ENCODE data around the gene NRXN2. TPM values are rescaled to one million over a fixed set of nuclear protein-coding genes. Genes with fewer than 3 reads are reported as not detected.

The NRXN2 gene
- total RNA-seq, 1 donor from 2014 or later = 2.2 TPM

- Histone ChIP-seq H4K20me1 (ENCODE audit: low read depth) (no peaks in the 10 kb centered on the region), H2AFZ (replicated peaks) (no peak overlapping the region), H3K27me3 (no peaks in the 10 kb centered on the region), H3K9ac (no peak overlapping the region), H3F3A (ENCODE audit: low read depth) (no peaks in the 10 kb centered on the region), H3K79me2 (ENCODE audit: low read depth) (no peaks in the 10 kb centered on the region), H3K27ac (no peak overlapping the region), H3K36me3 (no peaks in the 10 kb centered on the region), H3K9me3 (ENCODE audit: low read depth) (no peaks in the 10 kb centered on the region), H3K4me2 (no peak overlapping the region), H3K4me3 (no peak overlapping the region), H3K4me1 (peaks cover 3% of the 10 kb centered on the region)
- no peak overlapping the region for H3K27ac Mint-ChIP-seq
- H3K4me1 Mint-ChIP-seq = peaks cover 23% of the 10 kb centered on the region
- no peak for DNase-seq (ENCODE audit: low spot score)
- no peak for TF ChIP-seq EZH2phosphoT487 (IDR thresholded peaks at IDR 0.05)
- TF ChIP-seq CTCF (IDR thresholded peaks at IDR 0.05) = no peak
- no peak for TF ChIP-seq EZH2 (IDR thresholded peaks at IDR 0.05)
- no peaks in the 10 kb centered on the region for H3K9me3 Mint-ChIP-seq
- no peak overlapping the region for H3K4me3 Mint-ChIP-seq
- H3K27me3 Mint-ChIP-seq (ENCODE audit: insufficient read depth, low read depth) = peaks cover 8% of the 10 kb centered on the region
- no peaks in the 10 kb centered on the region for H3K36me3 Mint-ChIP-seq
Observed at GRCh38 chr11:64601605-64602465, 121.2 kb downstream of the NRXN2 start.

- Histone ChIP-seq H4K20me1 (ENCODE audit: low read depth) (no peaks in the 10 kb centered on the region), H2AFZ (replicated peaks) (no peak overlapping the region), H3K9ac (no peak overlapping the region), H3K9me3 (ENCODE audit: low read depth) (no peaks in the 10 kb centered on the region), H3K4me3 (no peak overlapping the region), H3K27me3 (no peaks in the 10 kb centered on the region), H3K4me2 (no peak overlapping the region), H3K36me3 (no peaks in the 10 kb centered on the region), H3K4me1 (peaks cover 3% of the 10 kb centered on the region), H3K79me2 (ENCODE audit: low read depth) (no peaks in the 10 kb centered on the region), H3K27ac (no peak overlapping the region), H3F3A (ENCODE audit: low read depth) (no peaks in the 10 kb centered on the region)
- TF ChIP-seq CTCF (IDR thresholded peaks at IDR 0.05) (no peak), EZH2 (IDR thresholded peaks at IDR 0.05) (no peak), EZH2phosphoT487 (IDR thresholded peaks at IDR 0.05) (no peak)
- no peaks in the 10 kb centered on the region for H3K9me3 Mint-ChIP-seq
- peak overlapping the region; percentile 78 for H3K27ac Mint-ChIP-seq
- H3K4me3 Mint-ChIP-seq = no peak overlapping the region
- H3K4me1 Mint-ChIP-seq = peaks cover 16% of the 10 kb centered on the region
- peaks cover 7% of the 10 kb centered on the region for H3K27me3 Mint-ChIP-seq (ENCODE audit: insufficient read depth, low read depth)
- no peak for DNase-seq (ENCODE audit: low spot score)
- no peaks in the 10 kb centered on the region for H3K36me3 Mint-ChIP-seq
Observed at GRCh38 chr11:64600281-64600992, 122.6 kb downstream of the NRXN2 start.

GRCh38 chr11:64599698-64600211 lies 123.2 kb downstream of the NRXN2 start:
- Histone ChIP-seq H3K4me1 (peaks cover 3% of the 10 kb centered on the region), H4K20me1 (ENCODE audit: low read depth) (no peaks in the 10 kb centered on the region), H3K79me2 (ENCODE audit: low read depth) (no peaks in the 10 kb centered on the region), H3F3A (ENCODE audit: low read depth) (no peaks in the 10 kb centered on the region), H3K9ac (no peak overlapping the region), H3K4me3 (no peak overlapping the region), H3K4me2 (no peak overlapping the region), H3K36me3 (no peaks in the 10 kb centered on the region), H2AFZ (replicated peaks) (no peak overlapping the region), H3K27me3 (no peaks in the 10 kb centered on the region), H3K9me3 (ENCODE audit: low read depth) (no peaks in the 10 kb centered on the region), H3K27ac (no peak overlapping the region)
- no peak overlapping the region for H3K4me3 Mint-ChIP-seq
- peak overlapping the region; percentile 78 for H3K27ac Mint-ChIP-seq
- no peak for TF ChIP-seq EZH2phosphoT487 (IDR thresholded peaks at IDR 0.05)
- no peak for TF ChIP-seq CTCF (IDR thresholded peaks at IDR 0.05)
- no peak for TF ChIP-seq EZH2 (IDR thresholded peaks at IDR 0.05)
- H3K36me3 Mint-ChIP-seq = no peaks in the 10 kb centered on the region
- H3K4me1 Mint-ChIP-seq = peaks cover 13% of the 10 kb centered on the region
- H3K9me3 Mint-ChIP-seq = no peaks in the 10 kb centered on the region
- peaks cover 4% of the 10 kb centered on the region for H3K27me3 Mint-ChIP-seq (ENCODE audit: insufficient read depth, low read depth)
- no peak for DNase-seq (ENCODE audit: low spot score)
